ENCODE data around the gene ZNF506. TPM values are rescaled to one million over a fixed set of nuclear protein-coding genes. Genes with fewer than 3 reads are reported as not detected.
"Not testable (repeated sequence)": the region's sequence is repeated elsewhere in the genome, so short reads cannot be mapped to it uniquely, and the experiment has no call there.

Gene ZNF506
- 10 to 100 TPM; 18.7 to 90.3 (median 44.9) TPM for total RNA-seq

GRCh38 chr19:19821366-19821951, at the start of gene ZNF506:
TSS of gene ZNF506 (minus strand) at chr19:19821750. CDS start at chr19:19821603, 147 bp downstream.
- peak; percentile 99 for DNase-seq
- H3K4me1 ChIP-seq: peaks cover 0 to 5% of the 10 kb centered on the region in 2 donors
- TF ChIP-seq CTCF (IDR thresholded peaks at IDR 0.05) (no peak), POLR2A (IDR thresholded peaks at IDR 0.05) (peak; percentile 79 to 86)
- peak within 1 kb of the TSS; percentile 63 to 86 for H3K4me3 ChIP-seq
- no peaks in the 10 kb centered on the region for H3K9me3 ChIP-seq
- peak within 1 kb of the TSS; percentile 92 to 96 for H3K27ac ChIP-seq
- H3K36me3 ChIP-seq: no peaks in the 10 kb centered on the region
- intact Hi-C loops (cut with DNase I; ENCODE audit: low total_unique reads): no loop called here
- H3K27me3 ChIP-seq: no peaks in the 10 kb centered on the region

- H3K27ac ChIP-seq; DNase-seq; H3K27me3 ChIP-seq; H3K9me3 ChIP-seq; H3K4me3 ChIP-seq; H3K4me1 ChIP-seq; H3K36me3 ChIP-seq; intact Hi-C loops (cut with DNase I; ENCODE audit: low total_unique reads): not testable (repeated sequence)
These were observed 48.5 kb upstream of the ZNF506 start for GRCh38 chr19:19870086-19870485.

GRCh38 chr19:19866611-19867248, 45.2 kb upstream of the ZNF506 start:
- Histone ChIP-seq H3K9me3 (no peaks in the 10 kb centered on the region), H3K27ac (peak overlapping the region; percentile 90 to 96), H3K36me3 (no peaks in the 10 kb centered on the region), H3K4me3 (peak overlapping the region; percentile 56 to 82), H3K27me3 (no peaks in the 10 kb centered on the region), H3K4me1 (no peaks in the 10 kb centered on the region)
- no peak for TF ChIP-seq POLR2A (IDR thresholded peaks at IDR 0.05)
- intact Hi-C loops (cut with DNase I; ENCODE audit: low total_unique reads): no loop called here
- DNase-seq: no peak

GRCh38 chr19:19865750-19866610, 44.4 kb upstream of the ZNF506 start, which contains the start of gene ZNF253:
TSS of gene ZNF253 (plus strand) at chr19:19865882. CDS start at chr19:19865997, 115 bp downstream.
- no peaks in the 10 kb centered on the region for H3K27me3 ChIP-seq
- H3K4me1 ChIP-seq: no peaks in the 10 kb centered on the region
- intact Hi-C loops (cut with DNase I; ENCODE audit: low total_unique reads): no loop called here
- TF ChIP-seq CTCF (IDR thresholded peaks at IDR 0.05) (peak in 1 of 4 experiments; percentile 6), POLR2A (IDR thresholded peaks at IDR 0.05) (peak; percentile 79 to 86)
- peak within 1 kb of the TSS; percentile 90 to 96 for H3K27ac ChIP-seq
- H3K4me3 ChIP-seq: peak within 1 kb of the TSS; percentile 56 to 82
- no peaks in the 10 kb centered on the region for H3K9me3 ChIP-seq
- H3K36me3 ChIP-seq: no peaks in the 10 kb centered on the region
- peak; percentile 96 for DNase-seq

- H3K36me3 ChIP-seq: no peaks in the 10 kb centered on the region
- TF ChIP-seq CTCF (IDR thresholded peaks at IDR 0.05) (no peak), POLR2A (IDR thresholded peaks at IDR 0.05) (no peak)
- no peaks in the 10 kb centered on the region for H3K9me3 ChIP-seq
- H3K4me1 ChIP-seq: no peaks in the 10 kb centered on the region
- H3K27ac ChIP-seq: no peak overlapping the region
- H3K4me3 ChIP-seq: no peak overlapping the region
- DNase-seq: no peak
- H3K27me3 ChIP-seq: no peaks in the 10 kb centered on the region
- intact Hi-C loops (cut with DNase I; ENCODE audit: low total_unique reads): no loop called here
These were observed 39.3 kb upstream of the ZNF506 start for GRCh38 chr19:19860756-19861390.
